Measurements from ENCODE around the gene PFN3. TPM values are rescaled to one million over a fixed set of nuclear protein-coding genes. Genes with fewer than 3 reads are reported as not detected.
A peak's percentile ranks its signal among the peaks of the same experiment; 100 is the strongest.

PFN3 gene
- total RNA-seq, 1 experiment from 2014 or later = not detected

- Mint-ChIP-seq H3K9me3 (ENCODE audit: low read depth, unreplicated experiment) (no peaks in the 10 kb centered on the region), H3K27me3 (ENCODE audit: unreplicated experiment) (no peaks in the 10 kb centered on the region), H3K4me1 (ENCODE audit: low read depth, unreplicated experiment) (peaks cover 10% of the 10 kb centered on the region), H3K27ac (ENCODE audit: unreplicated experiment) (no peak overlapping the region), H3K36me3 (ENCODE audit: insufficient read depth, unreplicated experiment) (peaks cover 68% of the 10 kb centered on the region), H3K4me3 (ENCODE audit: low read depth, unreplicated experiment) (no peak overlapping the region)
- TF ChIP-seq CTCF (IDR thresholded peaks at IDR 0.05; ENCODE audit: unreplicated experiment) = no peak
- BruUV-seq (replicated peaks) = no TSS peak
- intact Hi-C loops (cut with micrococcal nuclease; ENCODE audit: unreplicated experiment) = no loop called here
- DNase-seq = no peak
- CTCF ChIA-PET = interaction anchor here (0.6 to 1.3 kb wide), 2 partner anchors 10 to 45 kb away, joined by 3 to 4 read pairs; no protein-coding TSS in a partner anchor
Observed at GRCh38 chr5:177434437-177434836, 34.0 kb upstream of the PFN3 start.

GRCh38 chr5:177433658-177434217 lies 33.3 kb upstream of the PFN3 start:
- BruUV-seq (replicated peaks) = no TSS peak
- peaks cover 73% of the 10 kb centered on the region for H3K36me3 Mint-ChIP-seq (ENCODE audit: insufficient read depth, unreplicated experiment)

GRCh38 chr5:177432839-177433657 lies 32.6 kb upstream of the PFN3 start:
- peak overlapping the region; percentile 36 for H3K27ac Mint-ChIP-seq (ENCODE audit: unreplicated experiment)
- no peaks in the 10 kb centered on the region for H3K9me3 Mint-ChIP-seq (ENCODE audit: low read depth, unreplicated experiment)
- no peak for TF ChIP-seq CTCF (IDR thresholded peaks at IDR 0.05; ENCODE audit: unreplicated experiment)
- intact Hi-C loops (cut with micrococcal nuclease; ENCODE audit: unreplicated experiment) = no loop called here
- DNase-seq = no peak
- BruUV-seq (replicated peaks) = no TSS peak
- H3K4me1 Mint-ChIP-seq (ENCODE audit: low read depth, unreplicated experiment) = peaks cover 22% of the 10 kb centered on the region
- H3K4me3 Mint-ChIP-seq (ENCODE audit: low read depth, unreplicated experiment) = no peak overlapping the region
- peaks cover 73% of the 10 kb centered on the region for H3K36me3 Mint-ChIP-seq (ENCODE audit: insufficient read depth, unreplicated experiment)
- CTCF ChIA-PET = interaction anchor here (1.3 kb wide), 1 partner anchor 11 kb away, joined by 3 read pairs; no protein-coding TSS in a partner anchor
- H3K27me3 Mint-ChIP-seq (ENCODE audit: unreplicated experiment) = no peaks in the 10 kb centered on the region

More at GRCh38 chr5:177433658-177434217, 33.3 kb upstream of the PFN3 start:
- H3K4me1 Mint-ChIP-seq (ENCODE audit: low read depth, unreplicated experiment) = peaks cover 17% of the 10 kb centered on the region
- no peak for DNase-seq
- H3K27ac Mint-ChIP-seq (ENCODE audit: unreplicated experiment) = no peak overlapping the region
- H3K9me3 Mint-ChIP-seq (ENCODE audit: low read depth, unreplicated experiment) = no peaks in the 10 kb centered on the region
- no peaks in the 10 kb centered on the region for H3K27me3 Mint-ChIP-seq (ENCODE audit: unreplicated experiment)
- no peak overlapping the region for H3K4me3 Mint-ChIP-seq (ENCODE audit: low read depth, unreplicated experiment)
- TF ChIP-seq CTCF (IDR thresholded peaks at IDR 0.05; ENCODE audit: unreplicated experiment) = no peak
- intact Hi-C loops (cut with micrococcal nuclease; ENCODE audit: unreplicated experiment) = no loop called here
- CTCF ChIA-PET = interaction anchor here (1.3 kb wide), 1 partner anchor 11 kb away, joined by 3 read pairs; no protein-coding TSS in a partner anchor

GRCh38 chr5:177432143-177432838 lies 31.8 kb upstream of the PFN3 start:
- DNase-seq = no peak
- Mint-ChIP-seq H3K9me3 (ENCODE audit: low read depth, unreplicated experiment) (no peaks in the 10 kb centered on the region), H3K4me3 (ENCODE audit: low read depth, unreplicated experiment) (no peak overlapping the region), H3K27me3 (ENCODE audit: unreplicated experiment) (no peaks in the 10 kb centered on the region), H3K36me3 (ENCODE audit: insufficient read depth, unreplicated experiment) (peaks cover 73% of the 10 kb centered on the region), H3K27ac (ENCODE audit: unreplicated experiment) (no peak overlapping the region), H3K4me1 (ENCODE audit: low read depth, unreplicated experiment) (peaks cover 22% of the 10 kb centered on the region)
- CTCF ChIA-PET = interaction anchor here (0.6 kb wide), 1 partner anchor 12 kb away, joined by 3 read pairs; no protein-coding TSS in a partner anchor
- intact Hi-C loops (cut with micrococcal nuclease; ENCODE audit: unreplicated experiment) = no loop called here
- no TSS peak for BruUV-seq (replicated peaks)
- no peak for TF ChIP-seq CTCF (IDR thresholded peaks at IDR 0.05; ENCODE audit: unreplicated experiment)
